ENCODE data around the gene MS4A4E.

- no peak for TF ChIP-seq CTCF (IDR thresholded peaks at IDR 0.05)
- TF ChIP-seq POLR2A (IDR thresholded peaks at IDR 0.05): no peak
Measured at GRCh38 chr11:60282286-60282685, 39.3 kb upstream of the MS4A4E start.
